Stimulated activated CD4-positive, alpha-beta T cell treated with anti-CD3 and anti-CD28 coated beads, TNF-alpha, amount 100 ng/mL, for 24 hours (primary cell): ENCODE data around the gene TMEM209.
"Not testable (repeated sequence)": the region's sequence is repeated elsewhere in the genome, so short reads cannot be mapped to it uniquely, and the experiment has no call there.

Experiments used
- DNase-seq, 3 experiments: peaks; one replicate each; pipeline ENCODE4 v3.0.0-alpha.2; 2020; ENCODE audit warnings: low read depth in 3 of 3

TMEM209 gene

DNA sequence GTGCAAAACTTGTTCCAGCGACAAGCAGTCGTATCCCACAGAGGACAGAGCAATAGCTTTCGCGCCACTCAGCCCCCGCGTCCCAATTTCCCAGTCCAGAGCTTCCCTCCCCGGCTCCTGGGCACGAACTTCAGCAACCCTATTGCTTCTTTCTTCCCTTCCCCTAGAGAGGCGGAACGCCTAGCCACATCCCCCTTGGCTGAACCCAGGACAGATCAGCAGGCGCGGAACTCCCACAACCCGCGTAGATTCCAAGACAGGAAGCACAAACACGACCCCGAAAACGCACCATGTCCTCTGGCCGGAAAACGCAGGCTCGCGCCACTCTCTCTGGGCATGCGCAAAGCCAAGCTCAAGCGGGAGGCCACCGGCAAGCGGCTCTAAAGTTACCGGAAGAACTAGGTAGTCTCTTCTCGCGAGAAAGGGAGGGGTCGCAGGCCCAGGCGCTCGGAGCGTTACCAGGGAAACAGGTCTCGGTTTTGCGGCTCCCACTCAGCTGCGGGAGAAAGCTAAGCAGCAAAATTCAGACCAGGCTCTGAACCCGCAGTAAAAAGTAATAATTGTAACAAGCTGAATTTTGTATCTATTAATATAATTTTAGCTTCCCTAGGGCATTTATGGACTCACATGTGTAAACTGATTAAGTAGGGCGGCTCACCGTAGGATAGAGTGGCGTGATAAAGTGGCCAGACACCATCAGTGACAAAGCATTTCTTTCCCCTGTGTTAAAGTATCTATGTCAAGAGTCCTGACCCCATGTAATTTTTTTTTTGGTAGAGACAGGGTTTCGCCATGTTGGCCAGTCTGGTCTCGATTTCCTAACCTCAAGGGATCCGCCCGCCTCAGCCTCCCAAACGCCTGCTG lies at the start of gene TMEM209:
Gene TMEM209 (minus strand): TSS at position 323 of the 864 bp plus-strand sequence. CDS start 31 bp downstream, at position 292.
- peak; percentile 90 to 94 (median 94) for DNase-seq

GRCh38 chr7:130254555-130254954 lies 49.3 kb upstream of the TMEM209 start:
- no peak for DNase-seq

- DNase-seq: not testable (repeated sequence)
Measured at GRCh38 chr7:130249626-130250025, 44.4 kb upstream of the TMEM209 start.

DNA sequence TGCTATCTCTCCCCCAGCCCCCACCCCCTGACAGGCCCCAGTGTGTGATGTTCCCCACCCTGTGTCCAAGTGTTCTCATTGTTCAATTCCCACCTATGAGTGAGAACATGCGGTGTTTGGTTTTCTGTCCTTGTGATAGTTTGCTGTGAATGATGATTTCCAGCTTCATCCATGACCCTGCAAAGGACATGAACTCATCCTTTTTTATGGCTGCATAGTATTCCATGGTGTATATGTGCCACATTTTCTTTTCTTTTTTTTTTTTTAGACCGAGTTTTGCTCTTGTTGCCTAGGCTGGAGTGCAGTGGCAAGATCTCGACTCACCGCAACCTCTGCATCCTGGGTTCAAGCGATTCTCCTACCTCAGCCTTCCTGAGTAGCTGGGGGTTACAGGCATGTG lies 43.6 kb upstream of the TMEM209 start:
- not testable (repeated sequence) for DNase-seq

DNA sequence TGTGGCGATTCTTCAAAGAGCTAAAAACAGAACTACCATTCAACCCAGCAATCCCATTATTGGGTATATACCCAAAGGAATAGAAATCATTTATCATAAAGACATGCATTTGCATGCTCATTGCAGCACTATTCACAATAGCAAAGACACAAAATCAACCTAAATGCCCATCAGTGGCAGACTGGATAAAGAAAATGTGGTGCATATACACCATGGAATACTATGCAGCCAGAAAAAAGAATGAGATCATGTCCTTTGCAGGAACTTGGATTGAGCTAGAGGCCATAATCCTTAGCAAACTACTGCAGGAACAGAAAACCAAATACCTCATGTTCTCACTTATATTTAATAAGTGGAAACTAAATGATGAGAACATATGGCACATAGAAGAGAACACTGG lies 41.3 kb upstream of the TMEM209 start:
- DNase-seq: not testable (repeated sequence)

GRCh38 chr7:130243486-130243885 lies 38.3 kb upstream of the TMEM209 start:
- not testable (repeated sequence) for DNase-seq

DNA sequence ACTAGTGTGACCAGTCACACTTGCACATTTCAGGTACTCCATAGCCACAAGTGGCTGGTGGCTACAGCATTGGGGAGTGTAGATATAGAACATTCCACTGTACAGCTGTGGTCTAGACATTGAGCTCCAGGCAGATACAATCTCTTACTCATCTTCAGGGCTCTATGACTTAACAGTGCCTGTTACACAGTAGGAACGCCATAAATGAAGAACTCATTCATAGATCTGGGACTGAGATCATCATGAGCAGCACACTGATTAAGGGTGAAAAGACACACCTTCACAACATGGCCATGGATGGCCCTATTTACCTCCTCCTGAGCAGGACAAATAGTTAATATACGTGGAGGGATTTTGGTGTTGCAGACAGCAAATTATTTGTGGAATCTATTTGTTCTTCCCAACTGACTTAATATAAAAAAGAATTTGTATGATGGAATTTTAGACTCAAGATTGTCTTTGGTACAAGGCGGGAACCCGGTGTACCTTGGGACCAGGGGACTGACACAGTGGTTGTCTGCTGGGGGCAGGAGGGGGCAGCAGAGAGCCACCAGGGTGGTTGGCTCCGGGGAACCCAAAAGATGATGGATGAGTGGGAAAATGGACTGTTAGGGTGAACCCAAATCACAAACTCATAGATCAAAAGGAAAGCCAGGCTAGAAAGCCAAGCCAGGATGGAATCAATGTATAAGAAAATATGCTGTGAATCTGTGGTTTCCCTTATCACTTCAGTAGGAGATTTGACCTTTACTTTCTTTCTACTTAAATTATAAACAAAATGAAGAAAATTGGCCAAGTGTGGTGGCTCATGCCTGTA lies 37.2 kb upstream of the TMEM209 start:
- DNase-seq: peak; percentile 32 to 63 (median 39)

DNA sequence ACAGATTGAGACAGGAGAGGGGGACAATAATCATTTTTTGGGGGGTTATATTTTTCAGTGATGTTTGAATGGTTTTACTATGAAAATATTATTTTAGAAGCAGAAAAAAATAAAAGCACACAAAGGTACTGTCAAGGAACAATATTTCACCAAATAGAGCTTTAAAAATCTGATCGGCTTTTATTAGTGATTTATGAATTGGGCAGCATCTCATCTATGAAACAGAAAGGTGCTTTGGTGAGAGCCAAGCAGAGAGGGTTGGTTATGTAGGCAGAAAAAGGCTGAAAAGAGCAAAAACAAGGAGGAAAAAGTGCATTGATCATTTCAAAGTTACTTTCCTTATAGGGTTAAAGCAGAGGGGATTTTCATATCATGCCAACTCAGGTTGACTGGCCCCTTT lies 35.0 kb upstream of the TMEM209 start:
- no peak for DNase-seq

GRCh38 chr7:130236361-130236760 lies 31.2 kb upstream of the TMEM209 start:
- DNase-seq: not testable (repeated sequence)

DNA sequence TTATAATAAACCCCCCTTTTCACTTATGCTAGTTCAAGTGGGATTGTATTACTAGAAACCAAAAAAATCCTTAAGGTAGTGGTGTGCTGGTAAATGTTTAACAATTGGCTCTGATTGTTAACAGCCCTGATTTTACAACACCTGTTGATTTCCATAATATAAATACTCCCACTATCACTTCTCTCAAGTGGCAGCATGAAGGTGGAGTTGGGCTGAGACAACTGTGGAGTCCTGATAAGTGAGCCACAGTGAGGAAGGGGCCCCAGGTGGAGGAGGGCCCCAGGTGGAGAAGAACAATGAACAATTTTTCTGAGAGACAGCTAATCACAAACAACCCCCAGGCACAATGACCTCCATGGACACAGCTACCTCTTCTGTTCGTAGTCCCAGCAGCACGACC lies 28.9 kb upstream of the TMEM209 start:
- DNase-seq: no peak

DNA sequence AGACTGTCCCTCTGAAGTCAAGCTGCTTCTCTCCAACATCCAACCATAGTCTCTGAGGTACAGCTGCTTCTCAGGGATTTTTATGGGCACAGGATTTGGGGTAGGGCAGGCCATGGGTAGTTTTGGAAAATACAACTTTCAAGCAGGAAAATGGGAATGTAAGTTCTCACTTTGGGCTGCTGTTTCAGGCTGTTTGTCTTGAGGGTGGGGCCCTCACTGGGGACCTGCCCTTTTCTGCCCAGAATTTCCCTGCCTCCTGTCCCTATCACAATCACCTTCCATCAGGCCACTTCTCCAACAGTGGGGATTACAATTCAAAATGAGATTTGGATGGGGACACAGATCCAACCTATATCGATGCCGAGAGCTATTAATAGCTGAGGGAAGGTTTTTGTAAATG lies 27.0 kb upstream of the TMEM209 start:
- DNase-seq: no peak

GRCh38 chr7:130231792-130232191 lies 26.6 kb upstream of the TMEM209 start:
- DNase-seq: no peak

DNA sequence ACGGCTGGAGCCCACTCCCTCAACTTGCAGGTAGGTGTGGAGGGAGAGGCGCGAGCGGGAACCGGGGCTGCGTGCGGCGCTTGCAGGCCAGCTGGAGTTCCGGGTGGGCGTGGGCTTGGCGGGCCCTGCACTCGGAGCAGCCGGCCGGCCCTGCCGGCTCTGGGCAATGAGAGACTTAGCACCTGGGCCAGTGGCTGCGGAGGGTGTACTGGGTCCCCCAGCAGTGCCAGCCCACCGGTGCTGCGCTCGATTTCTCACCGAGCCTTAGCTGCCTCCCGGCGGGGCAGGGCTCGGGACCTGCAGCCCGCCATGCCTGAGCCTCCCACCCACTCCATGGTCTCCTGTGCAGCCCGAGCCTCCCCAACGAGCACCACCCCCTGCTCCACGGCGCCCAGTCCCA lies 24.8 kb upstream of the TMEM209 start:
- not testable (repeated sequence) for DNase-seq

GRCh38 chr7:130228840-130229502 lies 23.8 kb upstream of the TMEM209 start:
- no peak for DNase-seq

DNA sequence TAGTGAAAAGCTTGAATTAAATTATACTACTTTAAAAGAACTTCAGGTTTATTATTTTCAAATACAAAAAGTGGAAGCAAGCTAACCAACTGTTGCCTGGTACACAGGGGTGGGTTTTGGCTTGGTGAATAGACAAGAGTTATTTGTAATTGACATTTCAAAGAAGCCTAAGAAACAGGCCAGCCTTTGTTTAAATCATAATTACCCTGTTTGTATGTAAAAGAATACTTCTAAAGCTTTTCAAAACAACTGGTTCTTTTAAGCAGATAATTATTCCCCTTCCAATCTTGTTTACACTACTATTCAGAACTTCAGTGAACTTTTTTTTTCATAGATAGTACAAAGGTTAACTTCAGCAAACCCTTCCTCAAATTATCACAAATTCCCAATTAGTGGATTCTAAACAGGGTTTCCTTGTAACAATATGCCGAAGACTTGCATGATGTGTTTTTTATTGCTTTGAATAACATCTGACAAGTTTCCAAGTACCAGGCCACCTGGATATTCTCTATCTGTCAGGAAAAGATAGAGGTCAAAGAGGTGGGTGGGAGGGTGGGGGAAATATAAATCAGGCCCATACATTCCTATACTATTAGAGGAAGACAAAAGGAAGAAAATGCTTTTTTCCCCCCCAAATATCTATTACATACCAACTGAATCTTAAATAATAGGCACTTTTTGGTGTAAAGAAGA lies 22.8 kb upstream of the TMEM209 start:
- DNase-seq: no peak

- no peak for DNase-seq
Measured at GRCh38 chr7:130226333-130226732, 21.1 kb upstream of the TMEM209 start.

DNA sequence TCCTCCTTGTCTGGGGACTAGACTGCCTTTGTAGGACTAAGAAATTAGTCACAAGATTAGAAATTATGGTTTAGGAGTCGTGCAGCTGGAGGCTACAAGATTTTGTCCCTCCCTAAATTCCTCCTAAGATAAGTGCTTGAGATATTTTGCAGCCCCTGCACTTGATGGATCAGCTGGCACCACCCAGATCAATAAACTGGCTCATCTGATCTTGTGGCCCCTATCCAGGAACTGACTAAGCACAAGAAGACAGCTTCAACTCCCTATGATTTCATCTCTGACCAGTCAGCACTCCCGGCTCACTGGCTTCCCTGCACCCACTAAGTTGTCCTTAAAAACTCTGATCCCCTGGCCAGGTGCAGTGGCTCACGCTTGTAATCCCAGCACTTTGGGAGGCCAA lies 19.7 kb upstream of the TMEM209 start:
- not testable (repeated sequence) for DNase-seq

DNA sequence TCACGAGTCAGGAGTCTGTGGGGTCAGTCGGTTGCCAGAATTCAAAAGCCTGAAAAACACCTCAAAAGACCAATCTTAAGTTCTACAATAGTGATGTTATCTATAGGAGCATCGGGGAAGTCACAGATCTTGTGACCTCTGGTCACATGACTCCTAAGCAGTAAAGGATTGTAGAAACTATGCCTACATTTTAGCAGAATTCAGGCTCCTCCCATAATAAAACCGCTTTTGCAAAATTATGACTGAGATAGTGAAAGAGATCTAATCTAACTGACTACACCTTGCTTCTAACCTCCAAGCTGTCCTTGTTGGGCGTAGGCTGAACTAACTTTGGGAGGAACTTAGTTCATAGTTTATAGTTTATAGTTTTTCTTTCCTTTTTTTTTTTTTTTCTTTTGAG lies 19.0 kb upstream of the TMEM209 start:
- DNase-seq: no peak

DNA sequence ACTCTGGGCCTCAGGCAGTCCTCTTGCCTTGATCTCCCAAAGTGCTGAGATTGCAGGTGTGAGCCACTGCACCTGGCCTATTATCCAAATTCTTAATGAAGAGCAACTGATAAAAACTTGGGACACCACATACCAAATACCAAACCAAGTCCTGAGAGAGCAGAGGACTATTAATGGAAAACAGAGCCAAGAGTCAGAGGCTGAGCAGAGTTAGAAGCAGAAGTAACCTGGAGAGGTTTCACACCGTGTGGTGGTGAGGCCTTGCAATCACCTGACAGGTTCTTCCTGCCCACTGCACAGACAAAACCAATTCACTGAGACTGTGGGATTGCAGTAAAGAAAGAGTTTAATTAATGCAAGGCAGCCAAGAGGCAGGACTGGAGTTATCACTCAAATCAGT lies 18.4 kb upstream of the TMEM209 start:
- no peak for DNase-seq

- DNase-seq: no peak
Measured at GRCh38 chr7:130221746-130222145, 16.5 kb upstream of the TMEM209 start.

GRCh38 chr7:130219871-130220270 lies 14.7 kb upstream of the TMEM209 start:
- no peak for DNase-seq
